OCI-LY7 (cell line): Measurements from ENCODE around the gene METTL17.

ENCODE experiments used
- CTCF ChIP-seq: fragments of 200-600 bp; sonication (generic); conservative IDR thresholded peaks from 2 replicates; pipeline ENCODE4 v1.5.1; 2014; ENCODE audit warnings: mild to moderate bottlenecking, antibody characterized with exemption, low read length, moderate library complexity, mixed read lengths
- EZH2phosphoT487 ChIP-seq: fragments of 200-600 bp; sonication (generic); IDR thresholded peaks from 2 replicates; pipeline ENCODE4 v1.6.1; 2018; ENCODE audit warnings: low read depth, borderline replicate concordance, mild to moderate bottlenecking, mixed run types, antibody characterized with exemption, low read length, moderate library complexity, mixed read lengths

GRCh38 chr14:21023817-21024584 lies 34.2 kb downstream of the METTL17 start:
- no peak for TF ChIP-seq EZH2phosphoT487
- TF ChIP-seq CTCF = no peak
